ENCODE data around the gene POLA1.
"Not testable (repeated sequence)": the region's sequence is repeated elsewhere in the genome, so short reads cannot be mapped to it uniquely, and the experiment has no call there.

POLA1 gene

DNA sequence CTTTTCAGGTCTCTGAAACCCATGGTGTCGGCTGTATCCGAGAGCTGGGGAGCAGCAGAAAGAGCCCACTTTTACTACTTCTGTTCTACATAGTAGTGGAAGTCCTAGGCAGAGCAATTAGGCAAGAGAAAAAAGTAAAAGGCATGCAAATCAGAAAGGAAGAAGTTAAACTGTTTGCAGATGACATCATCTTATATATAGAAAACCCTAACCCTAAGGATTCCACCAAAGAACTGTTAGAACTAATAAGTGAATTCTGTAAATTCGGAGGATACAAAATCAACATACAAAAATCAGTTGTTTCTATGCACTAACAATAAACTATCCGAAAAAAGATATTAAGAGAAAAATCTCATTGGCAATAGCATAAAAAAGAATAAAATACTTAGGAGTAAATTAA, 95.3 kb downstream of the POLA1 start:
- H3K27ac ChIP-seq, result no peak overlapping the region

DNA sequence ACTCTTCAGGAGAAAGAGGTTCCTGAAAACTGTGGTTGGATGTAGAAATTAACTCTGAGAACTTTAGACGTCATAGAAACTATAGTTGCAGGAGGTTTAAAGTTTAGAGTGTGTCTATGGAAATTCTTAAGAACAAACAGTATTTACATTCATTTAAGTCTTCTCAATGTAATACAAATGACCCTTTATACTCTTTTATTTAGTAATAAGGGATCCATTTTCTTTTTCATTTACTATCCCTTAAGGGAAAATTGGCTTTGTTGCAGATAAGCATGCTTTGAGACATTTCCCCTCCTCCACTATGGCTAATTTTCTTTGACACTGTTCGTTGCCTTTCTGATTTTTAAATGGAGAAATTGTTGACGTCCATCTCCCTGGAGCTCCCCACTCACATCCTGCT, 96.4 kb downstream of the POLA1 start:
- Histone ChIP-seq H3K4me3 (no peak overlapping the region), H3K27ac (no peak overlapping the region)

More for the DNA sequence above, 95.3 kb downstream of the POLA1 start:
- H3K4me3 ChIP-seq, result no peak overlapping the region

DNA sequence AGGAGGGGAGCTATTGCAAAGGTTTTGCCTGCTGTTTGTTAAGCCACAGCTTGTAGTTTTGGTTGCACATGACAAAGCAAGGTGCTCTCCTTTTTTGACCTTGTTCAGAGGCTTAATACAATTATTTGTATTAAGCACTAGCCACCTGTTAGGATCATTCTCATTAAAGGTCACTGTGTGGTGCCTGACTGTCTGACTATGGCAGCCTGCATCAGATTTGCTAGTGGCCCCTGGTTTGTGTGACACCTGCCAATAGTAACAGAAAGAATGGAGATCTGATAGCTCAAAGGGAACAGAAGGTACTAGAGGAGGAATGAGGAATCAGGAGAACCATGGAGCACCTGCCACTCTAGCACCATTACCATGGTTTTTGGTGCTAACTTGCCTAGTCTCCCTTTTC, 102.5 kb downstream of the POLA1 start:
- no peak overlapping the region for H3K27ac ChIP-seq

DNA sequence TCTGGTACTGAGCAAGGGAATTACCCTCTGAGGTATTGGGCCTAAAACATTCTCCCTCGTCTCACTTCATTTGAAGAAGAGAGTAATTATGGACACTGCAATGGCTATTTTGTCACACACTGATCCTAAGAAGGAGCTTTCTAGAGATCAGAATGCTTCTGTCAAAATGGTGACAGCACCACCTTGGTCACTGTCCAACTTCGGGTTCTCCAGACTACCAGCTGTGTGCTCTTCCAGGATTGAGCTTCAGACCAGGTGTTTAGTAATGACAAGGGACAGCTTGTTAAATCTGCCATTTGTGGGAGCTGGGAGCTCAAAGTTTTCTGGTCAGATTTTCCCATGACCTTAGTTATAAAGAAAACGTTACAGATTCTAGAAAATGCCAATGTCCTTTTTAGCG, 105.4 kb downstream of the POLA1 start:
- H3K4me3 ChIP-seq, result no peak overlapping the region
- no peak overlapping the region for H3K27ac ChIP-seq

More for the DNA sequence above, 102.5 kb downstream of the POLA1 start:
- H3K4me3 ChIP-seq, result no peak overlapping the region

DNA sequence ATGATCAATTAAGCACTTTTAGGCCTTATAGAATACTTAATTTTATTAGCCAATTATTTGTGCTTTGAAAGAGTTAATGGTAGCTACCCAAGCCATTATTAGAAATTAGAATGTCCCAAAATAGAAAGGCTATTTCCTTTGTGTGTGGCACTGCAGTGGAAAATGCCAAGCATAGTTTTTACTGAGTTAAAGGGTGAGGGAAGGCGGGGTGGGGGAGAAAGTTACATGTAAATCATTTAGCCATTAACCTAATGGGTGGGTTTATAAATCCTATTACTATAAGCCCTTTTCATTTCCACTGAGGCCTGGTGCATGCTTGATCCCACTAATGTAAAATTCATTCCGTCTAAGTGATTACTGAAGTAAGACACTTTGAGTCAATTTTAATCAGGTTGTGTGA, 105.8 kb downstream of the POLA1 start:
- Histone ChIP-seq H3K4me3 (no peak overlapping the region), H3K27ac (no peak overlapping the region)

DNA sequence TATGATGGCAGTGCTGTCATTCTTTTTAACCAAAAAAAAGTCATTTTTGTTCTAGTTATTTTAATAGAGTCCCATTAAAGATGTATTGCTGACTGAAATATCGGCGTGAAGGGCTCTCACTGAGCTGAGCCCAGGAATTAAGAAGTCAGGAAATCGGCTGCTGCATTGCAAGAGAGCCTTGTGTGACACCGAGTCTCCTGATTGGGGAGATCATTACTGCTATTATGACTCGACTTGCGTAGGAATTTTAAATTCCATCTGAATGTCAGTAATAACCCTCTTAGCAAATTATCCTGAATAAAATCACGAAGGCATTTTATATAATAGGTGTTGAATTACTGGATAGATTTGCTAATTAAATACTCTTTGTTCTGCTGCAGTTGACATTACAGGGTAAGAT, 111.5 kb downstream of the POLA1 start:
- no peak overlapping the region for H3K4me3 ChIP-seq
- H3K27ac ChIP-seq, result no peak overlapping the region

DNA sequence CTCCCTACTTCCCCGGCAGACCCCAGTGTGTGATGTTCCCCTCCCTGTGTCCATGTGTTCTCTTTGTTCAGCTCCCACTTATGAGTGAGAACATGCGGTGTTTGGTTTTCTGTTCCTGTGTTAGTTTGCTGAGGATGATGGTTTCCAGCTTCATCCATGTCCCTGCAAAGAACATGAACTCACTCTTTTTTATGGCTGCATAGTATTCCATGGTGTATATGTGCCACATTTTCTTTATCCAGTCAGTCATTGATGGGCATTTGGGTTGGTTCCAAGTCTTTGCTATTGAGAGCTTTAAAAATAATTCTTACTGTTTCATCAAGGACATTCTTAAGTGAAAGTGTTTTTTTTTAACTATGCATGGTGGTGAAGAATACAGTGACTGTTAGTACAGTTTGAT, 126.1 kb downstream of the POLA1 start:
- H3K27ac ChIP-seq, H3K4me3 ChIP-seq: not testable (repeated sequence)

DNA sequence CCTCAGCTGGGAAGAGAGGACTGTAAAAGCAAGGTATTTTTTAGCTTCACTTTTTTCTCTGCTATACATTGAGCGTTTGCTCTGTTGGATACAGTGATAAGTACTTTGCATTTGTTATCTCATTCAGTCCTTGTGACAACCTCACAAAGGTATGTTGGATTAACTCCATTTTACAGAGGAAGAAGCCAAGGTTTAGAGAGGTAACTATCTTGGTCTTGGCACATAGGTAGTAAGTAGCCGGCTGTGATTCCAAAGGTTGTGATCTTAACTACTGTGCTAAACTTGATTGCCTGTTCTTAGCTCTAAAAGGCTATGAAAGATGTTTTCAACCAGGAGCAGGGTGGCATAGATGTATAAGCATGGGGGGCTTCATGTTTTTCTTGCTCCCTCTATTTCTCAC, 134.4 kb downstream of the POLA1 start:
- H3K4me3 ChIP-seq, result no peak overlapping the region
- H3K27ac ChIP-seq, result no peak overlapping the region

DNA sequence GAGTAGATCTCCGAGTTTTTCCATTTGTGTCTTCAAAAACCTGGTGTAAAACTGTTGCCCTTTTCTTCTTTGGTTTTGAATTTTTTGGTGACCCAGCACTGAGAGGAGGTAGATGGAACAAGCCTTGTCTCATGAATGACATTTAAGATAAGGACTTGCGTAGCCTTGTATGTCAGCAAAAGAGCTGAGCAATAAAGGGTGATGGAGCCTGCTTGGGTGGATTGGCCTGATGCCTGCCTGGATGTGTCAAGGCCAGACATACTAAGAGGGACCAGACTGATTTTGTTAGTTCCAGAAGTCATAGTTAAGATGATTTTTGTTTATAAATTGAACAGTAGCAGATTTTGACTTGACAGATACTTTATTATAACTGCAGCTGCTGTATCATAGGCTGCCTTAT, 134.9 kb downstream of the POLA1 start:
- no peak overlapping the region for H3K4me3 ChIP-seq
- H3K27ac ChIP-seq, result no peak overlapping the region

DNA sequence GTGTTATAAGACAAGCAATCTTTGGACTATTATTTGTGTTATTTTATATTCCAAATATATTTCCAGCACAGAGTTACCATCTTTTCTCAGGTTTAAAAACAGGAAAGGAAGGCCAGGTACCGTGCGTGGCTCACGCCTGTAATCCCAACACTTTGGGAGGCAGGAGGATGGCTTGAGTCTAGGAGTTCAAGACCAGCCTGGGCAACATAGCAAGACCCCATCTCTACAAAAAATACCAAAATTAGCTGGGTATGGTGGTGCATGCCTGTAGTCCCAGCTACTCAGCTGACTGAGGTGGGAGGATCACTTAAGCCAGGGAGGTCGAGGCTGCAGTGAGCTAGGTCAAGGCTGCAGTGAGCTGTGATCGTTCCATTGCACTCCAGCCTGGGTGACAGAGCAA, 140.0 kb downstream of the POLA1 start:
- no peak overlapping the region for H3K4me3 ChIP-seq
- H3K27ac ChIP-seq, result no peak overlapping the region

DNA sequence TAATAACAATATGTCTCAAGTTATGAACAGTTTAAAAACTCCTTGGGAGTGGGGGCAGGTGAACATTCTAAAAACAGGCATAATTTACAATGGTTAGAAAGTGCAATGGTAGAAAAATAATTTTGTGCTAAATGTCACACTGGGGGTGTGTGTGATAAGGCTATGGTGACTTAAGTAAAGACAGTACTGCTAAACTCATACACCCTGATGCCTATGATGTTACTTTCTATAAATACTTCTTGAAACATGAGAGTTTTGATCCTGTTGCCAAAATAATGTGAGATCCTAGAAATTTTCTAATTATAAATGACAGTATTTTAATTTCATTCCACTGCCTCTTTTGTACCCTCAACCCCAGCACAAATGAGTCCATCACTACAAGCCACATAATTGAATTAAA, 144.2 kb downstream of the POLA1 start:
- Histone ChIP-seq H3K27ac (no peak overlapping the region), H3K4me3 (no peak overlapping the region)

DNA sequence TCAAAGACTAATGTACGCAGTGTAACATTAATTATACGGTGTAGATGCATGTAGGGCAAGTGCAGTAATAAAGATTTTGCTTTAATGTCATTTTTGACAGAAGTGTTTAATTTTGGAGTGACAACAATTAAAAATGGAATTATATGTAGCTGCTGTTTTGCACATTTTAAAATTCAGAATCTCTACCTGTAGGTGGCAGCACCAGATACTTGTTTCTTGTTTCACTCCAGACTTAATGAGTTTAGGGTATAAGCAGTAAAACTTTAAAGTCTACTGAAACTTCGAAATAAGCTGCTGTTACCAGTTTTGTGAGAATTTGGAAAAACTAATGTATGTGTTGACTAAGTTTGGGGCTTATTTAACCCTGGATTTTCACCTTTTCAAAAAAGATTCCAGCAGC, 144.9 kb downstream of the POLA1 start:
- Histone ChIP-seq H3K4me3 (no peak overlapping the region), H3K27ac (no peak overlapping the region)

DNA sequence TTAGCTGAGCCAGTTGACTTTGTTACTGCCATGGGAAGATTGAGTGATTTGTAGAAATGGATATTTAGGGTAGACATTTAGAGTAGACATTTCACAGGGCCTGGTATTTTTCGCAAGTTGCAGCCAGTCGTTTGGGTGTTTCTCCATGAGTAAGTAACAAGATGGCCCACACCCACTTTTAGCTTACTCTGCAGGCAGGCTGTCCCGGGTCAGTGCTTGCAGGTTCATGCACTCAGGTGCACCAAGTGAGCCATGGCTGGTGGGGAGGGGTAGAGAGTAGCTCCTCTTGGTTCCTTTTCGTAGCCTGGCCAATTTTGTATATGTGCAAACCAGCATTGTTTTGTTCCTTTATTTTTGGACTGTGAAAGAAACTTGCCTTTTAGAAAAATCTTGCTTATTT, 145.6 kb downstream of the POLA1 start:
- H3K4me3 ChIP-seq, result no peak overlapping the region
- no peak overlapping the region for H3K27ac ChIP-seq

DNA sequence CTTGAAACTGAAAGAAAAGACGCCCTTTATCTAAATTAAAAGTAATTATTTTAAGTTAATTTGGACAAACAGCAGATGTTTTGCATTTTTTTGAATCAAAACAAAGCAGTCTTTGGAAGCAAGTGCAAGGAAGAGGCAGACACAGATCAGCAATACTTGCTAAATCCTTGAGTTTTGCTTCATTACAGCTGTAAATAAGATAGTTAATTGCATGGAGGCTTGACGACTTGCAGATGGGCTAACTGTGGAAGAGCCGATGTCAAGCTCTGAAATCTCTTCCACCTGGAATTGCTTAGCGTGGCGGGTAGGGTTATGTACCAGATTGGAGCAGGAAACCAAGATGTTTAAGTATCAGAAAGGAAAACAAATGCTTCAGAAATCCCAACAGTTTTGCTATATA, 148.8 kb downstream of the POLA1 start:
- Histone ChIP-seq H3K27ac (no peak overlapping the region), H3K4me3 (no peak overlapping the region)

DNA sequence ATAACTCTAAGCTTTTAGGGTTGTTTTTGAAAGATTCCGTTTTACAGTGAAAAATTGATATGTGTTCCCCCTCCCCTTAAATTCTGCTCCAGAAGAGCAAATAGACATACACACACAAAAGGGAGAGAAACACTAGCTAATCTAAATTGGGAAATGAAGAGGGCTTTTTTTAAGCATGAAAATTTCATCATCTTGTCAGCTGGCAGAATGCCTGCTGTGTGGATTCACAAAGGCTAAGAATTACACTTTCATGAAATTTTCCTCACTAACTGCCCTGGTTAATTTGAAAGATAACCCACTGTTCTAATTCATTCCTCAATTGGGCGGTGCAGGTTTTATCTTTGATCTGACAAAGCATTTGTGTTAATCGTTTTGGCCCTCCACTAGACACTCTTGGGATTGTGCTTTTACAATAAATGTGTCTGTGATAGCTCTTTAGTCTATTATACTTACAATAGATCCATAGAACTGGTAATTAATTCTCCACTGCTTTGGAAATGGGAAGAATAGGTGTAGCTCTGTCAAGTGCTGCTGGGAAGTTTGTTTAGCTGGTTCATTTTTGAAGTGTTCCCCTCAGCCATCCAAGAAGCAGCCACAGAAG, 152.9 kb downstream of the POLA1 start:
- Histone ChIP-seq H3K4me3 (no peak overlapping the region), H3K27ac (no peak overlapping the region)

DNA sequence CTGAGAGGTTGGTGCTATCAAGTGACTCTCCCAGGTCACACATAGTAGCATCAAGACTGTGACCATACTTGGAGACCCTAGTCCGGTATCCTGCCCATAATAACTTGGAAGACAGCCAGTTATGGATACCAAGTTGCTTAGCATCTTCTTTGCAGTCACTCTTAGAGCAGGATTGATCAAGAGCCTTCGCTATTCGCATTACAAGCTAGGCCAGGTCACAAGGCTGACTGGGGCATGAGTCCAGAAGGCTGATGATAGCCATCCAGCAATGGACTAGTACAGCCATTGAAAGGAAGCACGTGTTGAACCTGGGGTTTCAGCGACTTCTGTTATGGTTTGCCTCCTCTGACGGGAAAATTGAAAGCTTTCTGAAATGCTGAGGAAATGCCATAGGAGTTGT, 157.6 kb downstream of the POLA1 start:
- H3K27ac ChIP-seq, result no peak overlapping the region
- no peak overlapping the region for H3K4me3 ChIP-seq

DNA sequence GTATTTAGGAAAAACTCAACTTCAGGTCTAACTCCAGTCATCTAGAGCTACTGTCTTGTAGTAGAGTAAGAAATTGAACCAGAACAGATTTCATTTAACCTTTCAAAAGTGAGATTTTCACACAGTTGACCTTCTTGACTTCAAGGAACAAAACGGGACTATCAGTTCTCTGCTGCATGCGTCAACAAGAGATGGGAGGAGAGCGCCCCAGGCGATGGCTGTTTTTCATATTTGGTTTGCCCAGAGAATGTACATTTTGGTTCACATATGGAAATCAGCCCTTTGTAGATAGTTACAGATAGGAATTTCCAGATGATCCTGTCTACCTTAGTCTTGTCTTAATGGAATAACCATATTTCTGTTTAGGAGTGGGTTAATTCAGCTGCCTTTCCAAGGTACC, 158.1 kb downstream of the POLA1 start:
- no peak overlapping the region for H3K27ac ChIP-seq

DNA sequence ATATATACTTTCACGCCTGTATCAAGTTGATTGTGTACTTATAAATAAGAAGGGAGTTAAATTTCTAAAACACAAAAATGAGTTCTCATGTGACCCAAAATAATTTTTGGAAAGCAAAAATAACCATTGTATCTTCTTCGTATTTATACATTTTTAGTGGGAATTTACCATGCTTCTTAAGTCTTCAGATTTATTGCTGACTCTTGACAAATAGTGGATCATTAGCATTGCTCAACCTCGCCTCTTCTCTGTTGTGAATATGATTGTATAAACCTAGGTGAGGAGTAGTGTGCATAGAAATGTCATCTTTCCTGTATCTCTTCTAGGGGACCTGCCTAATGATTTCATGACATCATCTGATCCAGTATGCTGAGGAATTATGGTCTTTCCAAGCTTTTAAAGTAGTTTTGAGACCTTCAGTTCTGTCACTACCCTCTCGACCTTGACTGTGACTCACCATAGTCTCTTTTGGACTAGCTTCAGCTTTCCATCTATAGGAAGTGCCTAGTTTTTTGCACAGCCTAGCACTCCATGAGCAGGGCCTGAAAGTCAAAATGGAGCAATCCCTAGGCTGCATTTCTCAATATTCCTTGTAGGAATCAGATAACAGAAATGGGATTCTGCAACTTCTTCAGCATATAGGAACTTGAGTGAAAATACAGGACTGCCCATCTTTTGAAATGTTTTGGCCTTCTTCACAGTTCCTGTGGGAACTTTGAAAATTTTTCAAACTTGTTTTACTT, 164.5 kb downstream of the POLA1 start:
- no peak overlapping the region for H3K4me3 ChIP-seq
- H3K27ac ChIP-seq, result no peak overlapping the region

More for the DNA sequence above, 158.1 kb downstream of the POLA1 start:
- no peak overlapping the region for H3K4me3 ChIP-seq

DNA sequence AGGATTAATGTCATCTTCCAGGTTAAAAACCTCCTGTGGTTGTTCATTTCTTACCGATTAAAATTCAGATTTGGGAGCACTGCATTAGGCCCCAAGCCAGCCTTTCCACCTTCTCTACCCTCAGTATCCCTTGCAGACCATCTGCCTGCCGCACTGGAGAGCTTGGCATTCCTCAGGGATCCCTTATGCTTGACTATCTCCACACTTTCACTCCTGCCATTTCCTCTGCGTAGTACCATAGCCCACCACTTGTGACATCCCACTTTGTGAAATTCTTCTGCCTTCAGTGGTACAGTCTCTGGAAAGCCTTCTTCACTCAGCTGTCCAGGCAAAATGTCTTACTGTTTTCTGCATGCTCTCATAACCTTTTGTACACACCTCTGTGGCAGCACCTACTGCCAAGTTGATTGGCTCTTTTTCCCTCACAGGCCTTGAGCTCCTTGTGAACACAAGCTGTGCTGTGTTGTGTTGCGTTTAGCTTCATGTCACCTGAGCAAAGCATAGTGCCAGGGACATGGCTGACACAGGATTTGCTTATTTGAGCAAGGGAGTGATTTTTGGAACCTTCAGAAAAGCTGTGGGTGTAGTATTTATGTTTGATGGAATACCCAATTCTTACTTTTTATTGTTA, 165.6 kb downstream of the POLA1 start:
- H3K27ac ChIP-seq, result no peak overlapping the region

DNA sequence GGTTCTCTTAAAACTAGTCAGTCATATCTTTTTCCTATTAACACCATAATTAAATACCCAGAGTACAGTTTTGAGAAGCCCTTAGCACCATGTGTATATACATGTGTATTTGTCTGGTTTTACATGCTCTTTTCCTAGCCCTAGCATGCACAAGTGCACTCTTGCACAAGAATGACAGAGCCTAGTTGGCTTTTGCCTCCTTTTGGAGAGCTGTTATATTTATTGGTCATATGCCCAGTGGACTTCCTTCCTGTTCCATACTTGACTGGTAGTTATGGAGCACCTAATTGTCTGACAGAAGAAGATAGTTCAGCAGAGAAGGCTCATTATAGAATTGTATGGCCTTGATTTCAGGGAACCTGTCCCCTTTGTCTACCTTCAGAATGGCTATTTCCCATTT, 166.4 kb downstream of the POLA1 start:
- no peak overlapping the region for H3K4me3 ChIP-seq
- H3K27ac ChIP-seq, result no peak overlapping the region

More for the DNA sequence above, 165.6 kb downstream of the POLA1 start:
- no peak overlapping the region for H3K4me3 ChIP-seq

DNA sequence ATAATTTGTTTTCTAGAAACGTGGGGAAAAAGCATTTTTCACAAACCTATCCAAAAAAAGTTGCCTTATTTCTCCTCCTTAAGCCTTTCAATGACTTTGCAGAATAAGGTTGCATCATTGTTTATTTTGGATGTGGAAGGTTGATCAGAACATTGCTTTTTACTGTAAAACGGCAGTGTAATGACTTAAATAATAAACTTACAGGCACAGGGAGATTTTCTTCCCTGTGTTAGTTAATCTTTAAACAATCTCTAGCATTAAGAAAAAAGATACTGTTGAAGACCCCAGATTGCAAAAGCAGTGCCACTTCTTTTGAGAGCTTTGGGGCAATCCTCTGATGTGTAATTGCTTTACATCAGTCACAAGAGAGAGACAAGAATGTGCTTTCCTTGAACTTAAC, 168.6 kb downstream of the POLA1 start:
- H3K27ac ChIP-seq, result no peak overlapping the region

More for the DNA sequence above, 168.6 kb downstream of the POLA1 start:
- H3K4me3 ChIP-seq, result no peak overlapping the region
